MM.1S (cell line): Measurements from ENCODE around the gene CNTN1.
"Not testable (repeated sequence)": the region's sequence is repeated elsewhere in the genome, so short reads cannot be mapped to it uniquely, and the experiment has no call there.

Experiments used
- DNase-seq: peaks from one replicate; pipeline ENCODE4 v3.0.0-alpha.2; 2015
- H2AFZ ChIP-seq: fragments of 300-600 bp; sonication (generic); 2 replicates; pipeline ENCODE4 v1.6.0; 2016; ENCODE audit warnings: antibody characterized with exemption, low read length
- H3F3A ChIP-seq: fragments of 300-600 bp; sonication (generic); 2 replicates; pipeline ENCODE4 v1.6.1; 2016; ENCODE audit warnings: mild to moderate bottlenecking, antibody characterized with exemption, low read length, moderate library complexity, mixed read lengths; ENCODE audit not compliant: insufficient read depth
- H3K27ac ChIP-seq: fragments of 300-600 bp; sonication (generic); 2 replicates; pipeline ENCODE4 v1.5.1; 2016; ENCODE audit warnings: mild to moderate bottlenecking, low read length
- H3K27me3 ChIP-seq: fragments of 300-600 bp; sonication (generic); replicated peaks from 2 replicates; pipeline ENCODE4 v1.6.0; 2016; ENCODE audit warnings: low read length; ENCODE audit not compliant: insufficient read depth
- H3K36me3 ChIP-seq: fragments of 300-600 bp; sonication (generic); replicated peaks from 2 replicates; pipeline ENCODE4 v1.6.1; 2016; ENCODE audit warnings: mild to moderate bottlenecking, low read length, mixed read lengths; ENCODE audit not compliant: insufficient read depth
- H3K4me1 ChIP-seq: fragments of 300-600 bp; sonication (generic); 2 replicates; pipeline ENCODE4 v1.6.1; 2016; ENCODE audit warnings: low read length, mixed read lengths
- H3K4me2 ChIP-seq: fragments of 300-600 bp; sonication (generic); 2 replicates; pipeline ENCODE4 v1.6.0; 2016; ENCODE audit warnings: low read depth, low read length
- H3K4me3 ChIP-seq: fragments of 300-600 bp; sonication (generic); 2 replicates; pipeline ENCODE4 v1.5.1; 2016; ENCODE audit warnings: low read length, mixed read lengths
- H3K79me2 ChIP-seq: fragments of 300-600 bp; sonication (generic); 2 replicates; pipeline ENCODE4 v1.6.1; 2016; ENCODE audit warnings: mixed run types, low read length, mixed read lengths
- H3K9ac ChIP-seq: fragments of 300-600 bp; sonication (generic); 2 replicates; pipeline ENCODE4 v1.6.1; 2016; ENCODE audit warnings: low read length, mixed read lengths
- H3K9me2 ChIP-seq: fragments of 300-600 bp; sonication (generic); replicated peaks from 2 replicates; pipeline ENCODE4 v1.6.1; 2016; ENCODE audit warnings: mild to moderate bottlenecking, low read length, mixed read lengths; ENCODE audit not compliant: insufficient read depth
- H3K9me3 ChIP-seq: fragments of 300-600 bp; sonication (generic); replicated peaks from 2 replicates; pipeline ENCODE4 v1.6.1; 2016; ENCODE audit warnings: mild to moderate bottlenecking, low read length, mixed read lengths; ENCODE audit not compliant: insufficient read depth
- H4K20me1 ChIP-seq: fragments of 300-600 bp; sonication (generic); 2 replicates; pipeline ENCODE4 v1.6.1; 2016; ENCODE audit warnings: mild to moderate bottlenecking, low read length, moderate library complexity, mixed read lengths; ENCODE audit not compliant: insufficient read depth
- CTCF ChIP-seq: fragments of 300-600 bp; sonication (generic); IDR thresholded peaks from 2 replicates; pipeline ENCODE4 v1.5.1; 2016; ENCODE audit warnings: antibody characterized with exemption, low read length, mixed read lengths
- EZH2 ChIP-seq: fragments of 300-600 bp; sonication (generic); optimal IDR thresholded peaks from 2 replicates; pipeline ENCODE3; 2017; ENCODE audit warnings: low read depth, mild to moderate bottlenecking, antibody characterized with exemption, low read length, mixed read lengths
- EZH2phosphoT487 ChIP-seq: fragments of 300-600 bp; sonication (generic); IDR thresholded peaks from 2 replicates; pipeline ENCODE4 v1.6.1; 2018; ENCODE audit warnings: antibody characterized with exemption, low read length

Gene CNTN1

GRCh38 chr12:40733871-40734270 lies 41.6 kb downstream of the CNTN1 start:
- H3K27ac ChIP-seq = no peak overlapping the region

GRCh38 chr12:40734276-40734675 lies 42.0 kb downstream of the CNTN1 start:
- Histone ChIP-seq H3K4me2 (no peak overlapping the region), H3K4me1 (no peaks in the 10 kb centered on the region), H2AFZ (no peak overlapping the region), H3K9me2 (no peaks in the 10 kb centered on the region), H3K27me3 (no peaks in the 10 kb centered on the region), H3K9me3 (no peaks in the 10 kb centered on the region), H4K20me1 (no peaks in the 10 kb centered on the region), H3K9ac (no peak overlapping the region), H3K36me3 (no peaks in the 10 kb centered on the region), H3F3A (no peaks in the 10 kb centered on the region), H3K4me3 (no peak overlapping the region), H3K79me2 (no peaks in the 10 kb centered on the region), H3K27ac (no peak overlapping the region)
- no peak for TF ChIP-seq EZH2phosphoT487
- TF ChIP-seq EZH2 = no peak
- TF ChIP-seq CTCF = no peak
- no peak for DNase-seq

More at GRCh38 chr12:40733871-40734270, 41.6 kb downstream of the CNTN1 start:
- Histone ChIP-seq H4K20me1 (no peaks in the 10 kb centered on the region), H3K4me1 (no peaks in the 10 kb centered on the region), H3K9ac (no peak overlapping the region), H3F3A (no peaks in the 10 kb centered on the region), H3K27me3 (no peaks in the 10 kb centered on the region), H2AFZ (no peak overlapping the region), H3K36me3 (no peaks in the 10 kb centered on the region), H3K9me3 (no peaks in the 10 kb centered on the region), H3K4me3 (no peak overlapping the region), H3K79me2 (no peaks in the 10 kb centered on the region), H3K4me2 (no peak overlapping the region), H3K9me2 (no peaks in the 10 kb centered on the region)
- TF ChIP-seq EZH2phosphoT487 (no peak), CTCF (no peak), EZH2 (no peak)
- no peak for DNase-seq

- no peaks in the 10 kb centered on the region for H3K4me1 ChIP-seq
- no peaks in the 10 kb centered on the region for H3K9me2 ChIP-seq
- H3K36me3 ChIP-seq = no peaks in the 10 kb centered on the region
- H3K4me3 ChIP-seq = no peak overlapping the region
- H4K20me1 ChIP-seq = no peaks in the 10 kb centered on the region
- TF ChIP-seq CTCF (no peak), EZH2 (no peak), EZH2phosphoT487 (no peak)
- no peaks in the 10 kb centered on the region for H3F3A ChIP-seq
- no peak overlapping the region for H3K27ac ChIP-seq
- H3K9me3 ChIP-seq = no peaks in the 10 kb centered on the region
- no peaks in the 10 kb centered on the region for H3K27me3 ChIP-seq
- no peak for DNase-seq
- H3K9ac ChIP-seq = no peak overlapping the region
- no peaks in the 10 kb centered on the region for H3K79me2 ChIP-seq
- no peak overlapping the region for H3K4me2 ChIP-seq
- H2AFZ ChIP-seq = no peak overlapping the region
Observed at GRCh38 chr12:40735551-40736230, 43.5 kb downstream of the CNTN1 start.

GRCh38 chr12:40737416-40737815 lies 45.2 kb downstream of the CNTN1 start:
- H3K4me3 ChIP-seq, H3F3A ChIP-seq, H2AFZ ChIP-seq, DNase-seq, H3K9me2 ChIP-seq, H3K4me2 ChIP-seq, H3K9ac ChIP-seq, H3K36me3 ChIP-seq, H3K79me2 ChIP-seq, H3K27me3 ChIP-seq, H3K27ac ChIP-seq, H4K20me1 ChIP-seq, H3K4me1 ChIP-seq, H3K9me3 ChIP-seq: not testable (repeated sequence)
